ENCODE measurements around the gene SF3B5.
A peak's percentile ranks its signal among the peaks of the same experiment; 100 is the strongest.
"Not testable (repeated sequence)": the region's sequence is repeated elsewhere in the genome, so short reads cannot be mapped to it uniquely, and the experiment has no call there.

Gene SF3B5

DNA sequence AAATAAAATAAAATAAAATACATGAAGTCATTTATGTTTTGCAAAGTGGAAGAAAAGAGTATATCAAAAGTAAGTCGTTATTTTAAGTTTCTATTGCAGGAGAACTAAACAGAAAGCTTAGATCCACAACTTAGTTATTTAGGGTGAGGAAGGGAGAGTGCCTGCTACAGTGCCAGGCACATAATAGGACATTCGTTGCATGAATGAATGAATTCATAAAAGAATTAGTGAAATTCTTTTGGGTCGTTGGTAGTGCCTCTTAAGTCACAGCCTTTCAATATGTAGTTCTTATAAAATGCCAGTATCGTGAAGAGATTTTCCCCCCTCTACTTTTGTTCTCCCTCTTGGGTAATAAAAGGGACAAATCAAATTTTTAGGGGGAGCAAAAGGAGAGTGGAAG lies 29.1 kb downstream of the SF3B5 start:
- DNase-seq (ENCODE audit: low read depth) = no peak
- H3K4me3 ChIP-seq (ENCODE audit: low read depth, low read length) = no peak overlapping the region

DNA sequence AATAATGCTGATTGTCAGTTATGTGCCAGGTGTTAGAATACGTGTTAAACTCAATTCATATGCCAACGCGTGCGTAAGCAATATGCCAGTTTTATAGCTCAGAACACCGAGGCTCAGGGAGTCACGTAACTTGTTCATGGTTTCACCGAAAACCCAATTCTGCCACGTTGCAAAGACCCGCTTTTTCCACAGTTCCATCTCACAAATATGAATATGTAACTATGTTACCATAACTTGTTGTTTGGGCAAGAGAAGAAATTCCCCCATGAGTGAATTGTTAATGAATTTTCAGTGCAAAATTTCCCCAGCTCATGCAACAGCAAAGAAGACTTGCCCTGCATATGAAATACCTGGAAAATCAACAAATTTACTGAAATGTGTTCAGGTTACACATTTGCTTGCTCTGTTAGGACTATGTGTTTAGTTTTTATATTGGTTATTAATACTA lies 30.1 kb downstream of the SF3B5 start:
- H3K4me3 ChIP-seq (ENCODE audit: low read depth, low read length) = peak overlapping the region; percentile 62
- no peak for DNase-seq (ENCODE audit: low read depth)

DNA sequence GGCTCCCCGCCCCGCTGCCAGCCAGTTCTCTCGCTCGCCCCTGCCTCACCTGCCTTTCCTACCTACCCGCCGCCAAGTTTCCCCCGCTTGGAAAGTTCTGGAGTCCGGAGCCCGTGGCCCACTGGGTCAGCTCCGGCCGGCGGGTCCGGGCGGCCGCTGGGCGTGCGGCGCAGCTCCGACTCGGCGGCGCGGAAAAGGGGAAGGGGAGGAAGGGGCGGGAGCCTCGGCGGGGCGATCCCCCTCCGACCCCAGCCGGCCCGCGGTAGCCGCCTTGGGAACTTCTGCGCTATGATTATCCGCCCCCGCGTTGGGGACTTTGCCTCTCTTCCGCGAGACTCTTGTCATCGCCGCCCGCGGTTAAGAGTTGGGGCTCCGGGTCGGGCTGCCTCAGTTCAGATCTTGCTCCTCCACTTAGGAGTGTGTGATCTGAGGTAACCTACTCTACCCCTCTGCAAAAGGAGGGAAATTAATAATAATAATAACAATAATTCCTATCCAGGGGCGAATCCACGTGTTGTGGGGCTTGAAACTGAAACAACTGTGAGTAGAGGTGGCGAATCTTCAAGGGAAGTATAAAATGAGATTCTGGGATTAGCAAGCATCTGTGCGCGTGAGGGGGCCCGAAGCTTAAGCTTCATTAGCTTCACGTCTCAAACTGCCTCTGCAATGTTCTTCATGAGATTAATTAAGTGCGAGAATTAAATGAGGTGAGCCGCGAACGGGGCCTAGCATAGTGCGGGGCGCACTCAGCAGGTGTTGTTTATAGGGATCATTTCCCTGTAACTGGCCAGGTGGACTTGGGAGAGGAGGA lies 30.8 kb downstream of the SF3B5 start:
- no peak for DNase-seq (ENCODE audit: low read depth)

DNA sequence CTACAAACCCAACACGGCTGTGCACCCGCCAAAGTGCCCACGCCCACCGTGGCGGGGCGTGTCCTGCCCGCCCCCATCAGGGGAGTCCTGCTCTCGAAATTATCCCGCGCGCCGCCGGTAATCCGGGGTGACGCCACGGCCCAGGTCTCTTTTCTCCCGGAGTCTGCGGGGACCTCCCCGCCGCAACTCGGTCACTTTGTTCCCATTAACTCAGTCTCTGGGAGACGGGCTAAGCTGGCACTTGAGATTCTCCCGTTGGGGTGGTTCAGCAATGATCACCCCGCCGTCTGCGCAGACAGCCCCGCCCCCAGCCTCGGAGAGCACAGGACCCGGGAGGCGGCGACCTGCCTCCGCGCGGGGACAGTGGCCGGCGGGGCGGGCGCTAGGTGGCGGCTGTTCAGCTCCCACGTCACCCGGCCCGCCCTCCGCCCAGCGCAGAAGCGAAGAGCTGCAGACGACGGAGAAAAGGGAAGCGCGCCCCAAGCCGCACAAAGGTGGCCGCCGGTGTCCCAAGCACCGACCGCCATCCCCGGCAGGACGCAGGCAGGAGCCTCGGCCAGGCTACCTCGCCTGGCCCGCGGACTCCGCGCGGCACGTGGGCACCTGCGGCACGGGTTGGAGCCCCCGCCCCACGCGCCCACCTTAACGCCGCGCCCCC lies 31.5 kb downstream of the SF3B5 start:
- H3K4me3 ChIP-seq (ENCODE audit: low read depth, low read length) = peak overlapping the region; percentile 62
- DNase-seq (ENCODE audit: low read depth) = no peak

More for the DNA sequence above, 30.8 kb downstream of the SF3B5 start:
- H3K4me3 ChIP-seq (ENCODE audit: low read depth, low read length) = peak overlapping the region; percentile 62

DNA sequence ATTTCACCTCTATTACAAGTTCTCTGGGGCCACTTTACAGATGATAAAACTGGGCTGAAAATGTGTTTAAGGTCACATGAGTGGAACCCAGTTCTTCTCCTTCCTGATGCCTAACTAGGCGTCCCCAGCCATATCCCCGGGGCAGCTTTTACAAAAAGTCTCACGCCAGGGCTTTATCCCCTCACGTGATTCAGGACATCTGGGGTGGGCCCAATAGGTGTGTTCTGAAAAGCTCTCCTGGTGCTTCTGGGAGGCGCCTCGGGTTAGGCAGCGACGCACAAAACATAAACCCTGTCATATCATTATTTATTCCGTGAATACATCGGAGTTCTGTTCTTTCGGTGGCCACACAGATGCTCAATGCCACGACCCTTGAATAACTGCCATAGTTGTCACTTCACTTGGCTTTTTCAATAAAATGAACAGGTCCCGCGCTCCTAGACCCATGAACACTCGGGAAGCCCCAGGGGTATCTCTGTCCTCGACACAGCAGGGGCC lies 32.1 kb downstream of the SF3B5 start:
- no peak for DNase-seq (ENCODE audit: low read depth)
- peak overlapping the region; percentile 62 for H3K4me3 ChIP-seq (ENCODE audit: low read depth, low read length)

DNA sequence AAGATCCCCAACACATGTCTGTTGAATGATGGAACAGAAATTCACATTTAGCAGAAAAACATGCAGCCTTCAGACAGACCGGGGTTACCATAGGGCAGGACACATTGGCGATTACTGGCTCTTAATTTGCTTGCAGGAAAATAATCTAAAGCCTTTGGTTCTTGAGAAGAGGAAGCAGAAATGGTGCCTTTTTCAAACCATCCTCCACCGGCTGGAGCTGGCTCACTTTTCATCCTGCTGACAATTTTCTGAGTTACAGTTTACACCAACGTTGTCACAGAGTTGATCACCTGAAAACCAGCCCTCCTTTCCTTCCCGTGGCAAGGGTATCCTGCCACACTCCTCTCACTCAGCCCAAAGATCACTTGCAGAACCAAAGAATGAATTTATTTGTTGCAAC lies 32.6 kb downstream of the SF3B5 start:
- H3K4me3 ChIP-seq (ENCODE audit: low read depth, low read length) = no peak overlapping the region
- no peak for DNase-seq (ENCODE audit: low read depth)

DNA sequence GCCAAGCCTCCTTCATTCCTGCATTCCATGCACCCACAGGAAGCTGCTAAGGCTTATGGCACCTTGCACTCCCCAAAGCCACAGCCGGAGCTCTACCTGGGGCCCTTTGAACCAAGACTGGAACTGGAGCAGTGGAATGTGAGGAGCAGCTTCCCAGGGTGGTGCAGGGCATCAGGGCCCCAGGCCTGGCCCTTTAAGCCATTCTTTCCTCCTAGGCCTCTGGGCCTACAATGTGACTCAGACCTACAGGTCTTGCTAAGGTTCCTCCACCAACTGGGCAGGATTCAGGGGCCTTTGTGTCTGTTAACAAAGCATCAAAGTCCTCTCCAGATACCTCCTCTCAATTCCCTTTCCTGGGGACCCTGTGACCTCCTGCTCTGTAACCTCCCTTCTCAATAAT lies 36.2 kb downstream of the SF3B5 start:
- no peak for DNase-seq (ENCODE audit: low read depth)

DNA sequence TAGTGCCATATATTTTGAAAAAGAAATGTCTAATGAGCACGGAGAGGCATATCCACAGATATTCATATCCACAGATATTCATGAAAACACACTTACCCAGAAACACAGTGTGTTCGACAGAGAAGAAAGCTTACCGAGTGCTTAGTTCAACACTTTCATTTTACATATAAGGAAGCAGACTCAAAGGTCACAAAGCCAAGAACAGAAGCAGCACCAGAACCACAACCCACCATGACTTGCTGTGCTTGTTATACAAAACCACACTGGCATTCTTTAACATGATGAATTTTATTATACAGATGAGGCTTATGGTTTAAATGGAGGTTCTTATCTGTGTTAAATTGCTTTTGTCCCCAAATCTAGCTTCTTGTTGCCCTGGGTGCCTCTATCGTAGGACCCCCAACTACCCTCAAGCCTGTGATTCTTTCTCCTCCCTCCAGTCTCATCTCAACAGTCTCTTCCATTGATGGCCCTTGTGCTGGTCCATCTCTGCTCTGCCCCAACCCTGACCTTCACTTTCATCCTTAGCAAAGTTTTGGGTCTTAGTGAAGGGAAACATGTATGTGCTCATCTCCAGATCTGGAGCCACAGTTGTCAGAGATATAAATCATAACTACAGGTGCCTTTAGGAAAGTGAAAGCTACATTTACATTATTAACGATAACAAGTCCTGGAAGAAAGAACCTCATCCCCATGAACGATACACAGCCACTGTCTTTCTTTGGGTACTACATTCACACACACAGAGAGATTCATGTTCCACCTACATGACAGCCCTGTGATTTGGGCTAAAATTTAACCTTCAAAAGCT lies 40.0 kb downstream of the SF3B5 start:
- no peak for DNase-seq (ENCODE audit: low read depth)
- no peak overlapping the region for H3K4me3 ChIP-seq (ENCODE audit: low read depth, low read length)

More for the DNA sequence above, 36.2 kb downstream of the SF3B5 start:
- H3K4me3 ChIP-seq (ENCODE audit: low read depth, low read length) = no peak overlapping the region

DNA sequence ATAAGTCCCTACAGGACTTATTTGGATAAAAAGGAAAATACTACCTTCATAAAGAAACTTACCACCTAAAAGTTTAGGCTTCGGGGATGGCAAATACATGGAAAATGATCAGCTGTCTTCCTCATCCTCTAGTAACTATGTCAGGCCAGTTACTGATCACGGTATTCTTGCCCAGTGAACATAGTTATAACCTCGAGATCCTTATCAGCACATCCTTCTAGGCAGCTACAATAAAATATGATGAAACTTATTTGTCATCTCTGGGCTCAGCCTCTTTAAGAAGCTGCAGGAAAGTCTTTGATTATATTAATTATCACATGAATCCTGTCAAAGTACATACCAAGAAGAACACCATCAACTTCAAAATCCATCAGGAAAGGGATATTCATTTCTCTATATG lies 41.8 kb downstream of the SF3B5 start:
- no peak for DNase-seq (ENCODE audit: low read depth)
- no peak overlapping the region for H3K4me3 ChIP-seq (ENCODE audit: low read depth, low read length)

DNA sequence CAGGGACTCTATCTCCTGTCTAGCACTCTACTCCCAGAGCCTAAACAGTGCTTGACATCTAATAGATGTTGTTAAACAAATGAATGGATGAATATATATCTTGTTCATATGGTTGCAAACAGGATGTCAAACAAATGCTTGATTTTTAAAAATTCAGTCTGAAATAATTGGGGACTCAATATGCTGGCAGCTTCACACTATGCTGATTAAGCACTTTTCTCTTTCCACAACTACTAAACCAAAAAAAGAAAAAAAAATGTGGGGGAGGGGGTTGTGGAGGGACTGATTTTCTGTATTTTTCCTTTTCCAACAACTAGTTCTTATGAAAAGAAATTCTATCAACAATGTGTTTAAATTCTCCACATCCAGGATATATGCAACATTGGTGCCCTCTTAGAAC lies 42.9 kb downstream of the SF3B5 start:
- no peak overlapping the region for H3K4me3 ChIP-seq (ENCODE audit: low read depth, low read length)
- no peak for DNase-seq (ENCODE audit: low read depth)

DNA sequence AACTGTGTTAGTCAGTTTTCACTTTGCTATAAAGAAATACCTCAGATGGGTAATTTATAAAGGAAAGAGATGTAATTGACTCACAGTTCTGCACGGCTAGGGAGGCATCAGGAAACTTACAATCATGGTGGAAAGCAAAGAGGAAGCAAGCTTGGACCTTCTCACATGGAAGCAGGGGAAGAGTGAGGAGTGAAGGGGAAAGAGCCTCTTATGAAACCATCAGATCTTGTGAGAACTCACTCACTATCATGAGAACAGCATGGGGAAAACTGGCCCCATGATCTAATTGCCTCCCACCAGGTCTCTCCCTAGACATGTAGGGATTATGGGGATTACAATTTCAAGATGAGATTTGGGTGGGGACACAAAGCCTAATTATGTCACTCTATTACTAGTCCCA lies 46.0 kb downstream of the SF3B5 start:
- DNase-seq (ENCODE audit: low read depth) = no peak

DNA sequence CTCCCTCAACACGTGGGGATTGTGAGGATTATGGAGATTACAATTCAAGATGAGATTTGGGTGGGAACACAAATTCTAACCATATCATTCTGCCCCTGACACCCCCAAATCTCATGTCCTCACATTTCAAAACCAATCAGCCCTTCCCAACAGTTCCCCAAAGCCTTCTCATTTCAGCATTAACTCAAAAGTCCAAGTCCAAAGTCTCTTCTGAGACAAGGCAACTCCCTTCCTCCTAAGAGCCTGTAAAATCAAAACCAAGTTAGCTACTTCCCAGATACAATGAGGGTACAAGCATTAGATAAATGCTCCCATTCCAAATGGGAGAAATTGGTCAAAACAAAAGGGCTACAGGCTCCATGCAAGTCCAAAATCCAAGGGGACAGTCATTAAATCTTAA lies 47.7 kb downstream of the SF3B5 start:
- no peak overlapping the region for H3K4me3 ChIP-seq (ENCODE audit: low read depth, low read length)
- DNase-seq (ENCODE audit: low read depth) = no peak

More for the DNA sequence above, 46.0 kb downstream of the SF3B5 start:
- H3K4me3 ChIP-seq (ENCODE audit: low read depth, low read length) = no peak overlapping the region

DNA sequence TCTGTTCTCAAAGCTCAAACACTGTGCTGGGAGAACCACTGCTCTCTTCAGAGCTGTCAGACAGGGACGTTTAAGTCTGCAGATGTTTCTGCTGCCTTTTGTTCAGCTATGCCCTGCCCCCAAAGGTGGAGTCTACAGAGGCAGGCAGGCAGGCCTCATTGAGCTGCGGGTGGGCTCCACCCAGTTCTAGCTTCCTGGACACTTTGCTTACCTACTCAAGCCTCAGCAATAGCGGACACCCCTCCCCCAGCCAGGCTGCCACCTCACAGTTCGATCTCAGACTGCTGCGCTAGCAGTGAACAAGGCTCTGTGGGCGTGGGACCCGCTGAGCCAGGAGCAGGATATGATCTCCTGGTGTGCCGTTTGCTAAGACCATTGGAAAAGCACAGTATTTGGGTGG lies 48.7 kb downstream of the SF3B5 start:
- not testable (repeated sequence) for DNase-seq (ENCODE audit: low read depth); H3K4me3 ChIP-seq (ENCODE audit: low read depth, low read length)

DNA sequence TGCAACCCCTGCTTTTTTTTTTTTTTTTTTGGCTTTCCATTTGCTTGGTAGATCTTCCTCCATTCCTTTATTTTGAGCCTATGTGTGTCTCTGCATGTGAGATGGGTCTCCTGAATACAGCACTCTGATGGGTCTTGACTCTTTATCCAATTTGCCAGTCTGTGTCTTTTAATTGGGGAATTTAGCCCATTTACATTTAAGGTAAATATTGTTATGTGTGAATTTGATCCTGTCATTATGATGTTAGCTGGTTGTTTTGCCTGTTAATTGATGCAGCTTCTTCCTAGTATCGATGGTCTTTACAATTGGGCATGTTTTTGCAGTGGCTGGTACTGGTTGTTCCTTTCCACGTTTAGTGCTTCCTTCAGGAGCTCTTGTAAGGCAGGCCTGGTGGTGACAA lies 50.4 kb downstream of the SF3B5 start:
- DNase-seq (ENCODE audit: low read depth); H3K4me3 ChIP-seq (ENCODE audit: low read depth, low read length): not testable (repeated sequence)

Measured in skeletal muscle cell (primary cell).